Activated CD4-positive, alpha-beta memory T cell treated with anti-CD3 and anti-CD28 coated beads for 36 hours (primary cell): ENCODE measurements around the gene PPP2R2D. TPM values are rescaled to one million over a fixed set of nuclear protein-coding genes. Genes with fewer than 3 reads are reported as not detected.

Experiments
- CTCF ChIA-PET: fragments of 350-600 bp; sonication (Branson Sonifier 250); formaldehyde crosslinking; loops from one replicate; lab custom pipeline; 2021; ENCODE audit warnings: antibody characterized with exemption, inconsistent platforms; lab: Charles Lee
- POLR2A ChIA-PET: fragments of 350-600 bp; sonication (Branson Sonifier 250); formaldehyde crosslinking; loops from one replicate; lab custom pipeline; 2021; ENCODE audit warnings: antibody characterized with exemption; lab: Charles Lee
- DNase-seq: peaks from one replicate; pipeline ENCODE4 v3.0.0-alpha.2; 2020
- H3K27ac Mint-ChIP-seq: one replicate; pipeline ENCODE4 v1.8.0; 2021; ENCODE audit warnings: mixed read lengths
- H3K27me3 Mint-ChIP-seq: one replicate; pipeline ENCODE4 v1.8.0; 2021; ENCODE audit warnings: mixed read lengths
- H3K36me3 Mint-ChIP-seq: one replicate; pipeline ENCODE4 v1.8.0; 2021; ENCODE audit warnings: mixed read lengths
- H3K4me1 Mint-ChIP-seq: one replicate; pipeline ENCODE4 v1.8.0; 2021; ENCODE audit warnings: low read depth, mixed read lengths
- H3K4me3 Mint-ChIP-seq: one replicate; pipeline ENCODE4 v1.8.0; 2021; ENCODE audit warnings: mild to moderate bottlenecking, mixed read lengths
- H3K9me3 Mint-ChIP-seq: one replicate; pipeline ENCODE4 v1.8.0; 2021; ENCODE audit warnings: mixed read lengths
- intact Hi-C: fragments of 100-400 bp; cut with micrococcal nuclease; formaldehyde crosslinking; loops from one replicate; pipeline ENCODE4 v1.15.1; 2023
- total RNA-seq, 2 experiments: library from RNA; stranded (reverse); gene quantifications; one replicate each; pipeline ENCODE4 v1.2.3, GENCODE V29; 2021

The PPP2R2D gene
- 10 to 100 TPM; 31.9 to 32.3 TPM for total RNA-seq

- ChIA-PET CTCF (interaction anchor here (0.8 to 3.1 kb wide), 5 partner anchors 15 to 452 kb away, joined by 3 to 20 read pairs (median 3); no protein-coding TSS in a partner anchor), POLR2A (interaction anchor here (1.2 to 1.6 kb wide), 3 partner anchors 27 to 81 kb away, joined by 5 to 8 read pairs (median 5); partner anchors contain the start of gene BNIP3)
- peak within 1 kb of the TSS; percentile 86 for H3K4me3 Mint-ChIP-seq
- peaks cover 8% of the 10 kb centered on the region for H3K36me3 Mint-ChIP-seq
- peaks cover 45% of the 10 kb centered on the region for H3K4me1 Mint-ChIP-seq
- intact Hi-C loops: loop anchor here (1.0 to 10.0 kb wide), 6 partner anchors 82 to 1786 kb away; partner anchors contain the start of genes C10orf143, INPP5A and LRRC27
- peak within 1 kb of the TSS; percentile 92 for H3K27ac Mint-ChIP-seq
- peak; percentile 96 for DNase-seq
- peaks cover 7% of the 10 kb centered on the region for H3K27me3 Mint-ChIP-seq
- no peaks in the 10 kb centered on the region for H3K9me3 Mint-ChIP-seq
Measured at GRCh38 chr10:131900350-131901152, at the start of gene PPP2R2D. TSS of gene PPP2R2D (plus strand) at chr10:131901008. CDS start at chr10:131901149, 141 bp downstream.

DNA sequence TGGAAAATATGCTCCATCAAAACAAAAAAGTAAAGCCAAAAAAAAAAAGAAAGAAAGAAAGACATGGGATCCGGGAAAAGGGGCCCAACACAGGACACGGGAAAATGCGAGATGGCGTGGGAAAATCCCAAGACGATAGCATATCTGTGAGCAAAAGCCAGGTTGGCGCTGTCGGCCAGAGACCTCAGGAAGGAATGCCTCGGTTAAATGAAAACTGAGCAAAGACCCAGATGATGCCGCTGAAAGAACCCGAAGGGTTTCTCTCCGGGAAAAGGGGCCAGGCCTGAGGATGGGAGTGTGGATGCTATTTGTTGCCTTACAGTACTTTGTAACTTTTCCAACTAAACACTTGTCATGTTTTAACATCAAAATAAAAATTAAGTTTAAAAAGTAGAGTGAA lies 49.5 kb upstream of the PPP2R2D start:
- H3K4me1 Mint-ChIP-seq: no peaks in the 10 kb centered on the region
- no peak for DNase-seq
- CTCF ChIA-PET: no interaction called here
- no peak overlapping the region for H3K4me3 Mint-ChIP-seq
- H3K27ac Mint-ChIP-seq: no peak overlapping the region
- no peaks in the 10 kb centered on the region for H3K36me3 Mint-ChIP-seq
- H3K9me3 Mint-ChIP-seq: no peaks in the 10 kb centered on the region
- intact Hi-C loops: no loop called here
- H3K27me3 Mint-ChIP-seq: no peaks in the 10 kb centered on the region
- POLR2A ChIA-PET: no interaction called here

- Mint-ChIP-seq H3K9me3 (no peaks in the 10 kb centered on the region), H3K4me1 (no peaks in the 10 kb centered on the region), H3K27ac (no peak overlapping the region), H3K4me3 (no peak overlapping the region), H3K27me3 (no peaks in the 10 kb centered on the region), H3K36me3 (no peaks in the 10 kb centered on the region)
- ChIA-PET POLR2A (no interaction called here), CTCF (no interaction called here)
- intact Hi-C loops: no loop called here
- no peak for DNase-seq
Measured at GRCh38 chr10:131852176-131852822, 48.5 kb upstream of the PPP2R2D start.

GRCh38 chr10:131852823-131853609 lies 47.8 kb upstream of the PPP2R2D start:
- CTCF ChIA-PET: no interaction called here
- Mint-ChIP-seq H3K27me3 (no peaks in the 10 kb centered on the region), H3K36me3 (no peaks in the 10 kb centered on the region)

GRCh38 chr10:131853610-131853964 lies 47.2 kb upstream of the PPP2R2D start:
- ChIA-PET POLR2A (no interaction called here), CTCF (no interaction called here)
- intact Hi-C loops: no loop called here
- no peak overlapping the region for H3K4me3 Mint-ChIP-seq
- no peaks in the 10 kb centered on the region for H3K36me3 Mint-ChIP-seq
- no peak overlapping the region for H3K27ac Mint-ChIP-seq
- H3K4me1 Mint-ChIP-seq: no peaks in the 10 kb centered on the region
- DNase-seq: no peak
- H3K9me3 Mint-ChIP-seq: no peaks in the 10 kb centered on the region
- peaks cover 2% of the 10 kb centered on the region for H3K27me3 Mint-ChIP-seq

More at GRCh38 chr10:131852823-131853609, 47.8 kb upstream of the PPP2R2D start:
- no peak overlapping the region for H3K4me3 Mint-ChIP-seq
- H3K4me1 Mint-ChIP-seq: no peaks in the 10 kb centered on the region
- H3K9me3 Mint-ChIP-seq: no peaks in the 10 kb centered on the region
- DNase-seq: no peak
- H3K27ac Mint-ChIP-seq: no peak overlapping the region
- intact Hi-C loops: no loop called here
- POLR2A ChIA-PET: no interaction called here

DNA sequence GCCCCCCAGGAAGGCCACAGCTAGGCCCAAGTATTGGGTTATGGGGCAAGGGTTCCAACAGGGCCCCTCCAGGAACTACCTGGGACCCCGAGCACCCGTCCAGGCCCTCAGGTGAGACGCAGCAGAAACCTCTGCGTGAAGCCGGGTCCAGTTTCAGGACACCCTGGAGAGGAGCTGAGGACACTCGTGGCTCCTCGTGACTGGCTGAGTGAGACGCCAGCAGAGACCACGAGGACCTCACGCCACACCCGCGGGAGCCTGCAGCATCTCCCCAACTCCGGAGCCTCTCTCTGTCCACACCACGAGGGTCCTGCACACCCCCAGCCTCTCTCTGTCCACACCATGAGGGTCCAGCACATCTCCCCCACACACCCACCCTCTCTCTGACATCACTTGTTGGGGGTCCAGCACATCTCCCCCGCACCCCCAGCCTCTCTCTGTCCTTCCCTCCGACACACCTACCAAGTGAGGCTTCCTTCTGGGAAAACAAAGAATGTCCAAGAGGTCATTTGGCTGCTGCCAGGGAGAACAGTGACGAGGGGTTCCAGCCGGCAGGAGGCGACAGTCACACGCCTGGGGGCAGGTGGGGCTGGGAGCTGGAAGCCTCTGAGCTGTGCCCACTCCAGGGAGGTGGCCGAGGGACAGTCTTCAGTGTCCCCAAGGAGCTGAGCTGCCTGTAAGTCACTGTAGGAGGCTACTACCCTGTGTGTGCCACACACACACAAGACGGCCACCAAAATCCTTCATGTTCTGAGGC lies 46.1 kb upstream of the PPP2R2D start:
- Mint-ChIP-seq H3K36me3 (no peaks in the 10 kb centered on the region), H3K4me3 (no peak overlapping the region), H3K27me3 (peaks cover 2% of the 10 kb centered on the region), H3K9me3 (no peaks in the 10 kb centered on the region), H3K27ac (no peak overlapping the region), H3K4me1 (no peaks in the 10 kb centered on the region)
- intact Hi-C loops: no loop called here
- ChIA-PET CTCF (interaction anchor here (0.6 kb wide), 1 partner anchor 393 kb away, joined by 3 read pairs; no protein-coding TSS in a partner anchor), POLR2A (no interaction called here)
- DNase-seq: no peak

DNA sequence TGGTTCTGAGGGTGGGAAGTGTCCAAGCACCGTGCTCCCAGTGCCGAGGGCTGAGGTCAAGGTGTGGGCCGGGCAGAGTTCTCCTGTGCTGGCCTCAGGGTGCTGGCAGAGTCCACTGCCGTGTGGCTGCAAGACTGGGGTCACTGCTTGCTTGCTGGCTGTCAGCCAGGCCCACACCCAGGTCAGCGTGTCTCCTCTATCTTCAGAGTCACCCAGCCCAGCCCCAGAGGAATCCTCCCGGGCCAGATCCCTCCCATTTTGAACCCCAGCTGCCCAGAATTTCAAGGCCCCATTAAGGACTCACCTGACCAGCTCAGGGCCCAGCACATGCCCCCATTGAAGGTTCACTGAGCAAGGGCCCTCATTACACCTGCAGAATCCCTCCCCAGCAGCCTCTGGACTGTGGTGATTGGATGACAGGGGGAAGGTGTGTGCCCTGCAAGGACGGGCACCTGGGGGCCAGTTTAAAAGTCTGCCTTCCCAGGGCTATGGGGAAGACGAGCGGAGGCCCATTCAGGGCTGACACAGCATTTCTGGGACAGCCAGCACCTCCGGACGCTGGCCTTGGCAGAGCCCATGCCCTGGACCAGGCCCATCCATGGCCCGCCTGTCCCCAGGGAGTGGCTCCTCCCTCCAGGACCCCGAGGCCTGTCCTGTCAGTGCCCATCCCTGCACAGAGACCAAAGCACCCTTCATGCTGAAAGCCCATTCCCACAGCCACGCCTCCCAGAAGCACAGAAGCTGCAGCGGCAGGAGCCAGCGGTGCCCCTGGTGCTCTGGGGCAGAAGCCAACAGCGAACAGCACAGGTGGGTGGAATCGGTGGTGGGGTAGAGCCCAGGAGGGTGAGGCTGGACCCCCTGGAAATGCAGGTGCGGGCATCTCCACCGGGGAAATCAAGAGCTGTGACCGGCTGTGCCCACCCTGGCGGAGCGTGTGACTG lies 45.1 kb upstream of the PPP2R2D start:
- Mint-ChIP-seq H3K4me3 (no peak overlapping the region), H3K36me3 (no peaks in the 10 kb centered on the region), H3K27me3 (peaks cover 4% of the 10 kb centered on the region), H3K4me1 (no peaks in the 10 kb centered on the region), H3K27ac (no peak overlapping the region), H3K9me3 (no peaks in the 10 kb centered on the region)
- DNase-seq: no peak
- ChIA-PET POLR2A (no interaction called here), CTCF (interaction anchor here (0.6 kb wide), 1 partner anchor 394 kb away, joined by 3 read pairs; no protein-coding TSS in a partner anchor)
- intact Hi-C loops: no loop called here

GRCh38 chr10:131856441-131857094 lies 44.2 kb upstream of the PPP2R2D start:
- no peak for DNase-seq
- intact Hi-C loops: no loop called here
- no peak overlapping the region for H3K4me3 Mint-ChIP-seq
- ChIA-PET CTCF (no interaction called here), POLR2A (no interaction called here)
- no peaks in the 10 kb centered on the region for H3K4me1 Mint-ChIP-seq
- H3K36me3 Mint-ChIP-seq: no peaks in the 10 kb centered on the region
- no peaks in the 10 kb centered on the region for H3K9me3 Mint-ChIP-seq
- H3K27me3 Mint-ChIP-seq: peaks cover 6% of the 10 kb centered on the region
- no peak overlapping the region for H3K27ac Mint-ChIP-seq

- no peak overlapping the region for H3K27ac Mint-ChIP-seq
- H3K4me1 Mint-ChIP-seq: no peaks in the 10 kb centered on the region
- CTCF ChIA-PET: no interaction called here
- no peak for DNase-seq
- no peaks in the 10 kb centered on the region for H3K36me3 Mint-ChIP-seq
- H3K4me3 Mint-ChIP-seq: no peak overlapping the region
- intact Hi-C loops: no loop called here
- no peaks in the 10 kb centered on the region for H3K9me3 Mint-ChIP-seq
- H3K27me3 Mint-ChIP-seq: peaks cover 6% of the 10 kb centered on the region
- POLR2A ChIA-PET: no interaction called here
Measured at GRCh38 chr10:131857156-131858117, 43.4 kb upstream of the PPP2R2D start.

DNA sequence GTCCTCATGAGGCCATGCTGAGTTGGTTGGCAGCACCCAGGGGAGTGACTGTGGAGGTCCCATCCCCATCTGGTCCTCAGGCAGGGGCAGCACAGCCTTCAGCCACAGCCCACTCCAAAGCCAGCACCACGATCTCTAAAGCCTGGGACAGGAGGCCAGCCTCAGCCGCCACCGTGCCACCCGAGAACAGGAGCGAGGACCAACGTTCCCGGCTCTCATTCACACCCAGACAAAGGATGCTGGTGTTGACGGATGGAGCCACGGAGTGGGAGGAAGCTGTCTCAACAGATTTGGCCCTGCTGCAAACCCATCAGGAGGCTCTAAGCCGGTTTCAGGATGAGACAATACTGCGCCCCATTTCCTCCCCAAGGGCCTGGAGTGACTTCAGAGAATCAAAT lies 42.7 kb upstream of the PPP2R2D start:
- intact Hi-C loops: no loop called here
- peaks cover 6% of the 10 kb centered on the region for H3K27me3 Mint-ChIP-seq
- DNase-seq: no peak
- POLR2A ChIA-PET: no interaction called here
- no peaks in the 10 kb centered on the region for H3K9me3 Mint-ChIP-seq
- no peak overlapping the region for H3K4me3 Mint-ChIP-seq
- H3K27ac Mint-ChIP-seq: no peak overlapping the region
- CTCF ChIA-PET: no interaction called here
- H3K4me1 Mint-ChIP-seq: no peaks in the 10 kb centered on the region
- H3K36me3 Mint-ChIP-seq: no peaks in the 10 kb centered on the region
